ENCODE data around the gene NAA50. TPM values are rescaled to one million over a fixed set of nuclear protein-coding genes. Genes with fewer than 3 reads are reported as not detected.

The NAA50 gene
- total and polyA plus RNA-seq, 2 experiments from 2014 or later = 103 to 260 TPM

DNA sequence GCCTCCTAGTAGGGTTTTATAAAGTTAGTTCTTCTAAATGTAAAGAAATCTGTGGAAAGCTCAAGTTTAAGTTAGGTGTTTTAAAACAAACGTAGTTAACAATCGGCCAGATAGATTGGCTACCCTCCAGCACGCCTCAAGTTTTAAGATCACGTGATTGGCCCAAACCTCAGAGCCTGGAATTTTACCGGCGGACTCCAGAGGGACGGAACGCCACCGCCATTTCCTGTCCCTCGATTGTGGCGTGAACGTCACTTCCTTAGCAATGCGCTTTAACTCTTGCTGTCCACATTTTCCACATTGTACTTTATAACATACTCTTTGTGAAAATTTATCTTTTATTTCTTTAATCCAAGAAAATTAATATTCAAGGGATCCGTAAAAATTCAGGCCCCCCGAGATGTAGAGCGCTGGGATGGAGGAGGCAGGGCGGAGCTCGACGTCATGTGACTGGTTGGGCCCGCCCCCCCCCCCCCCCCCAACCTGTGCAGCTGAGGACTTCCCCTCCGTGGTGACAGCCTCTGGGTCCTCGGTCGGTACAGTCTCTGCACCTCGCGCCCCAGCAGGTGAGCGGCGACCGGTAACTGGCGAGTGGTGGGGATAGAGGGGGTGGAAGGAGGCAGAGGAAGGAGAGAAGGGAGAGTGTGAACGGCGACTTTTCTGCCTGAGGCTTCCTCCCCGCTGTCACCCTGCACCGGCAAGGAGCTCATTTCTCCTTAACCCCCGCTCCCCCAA lies 666 bp upstream of the NAA50 start, which contains the start of gene ATP6V1A:
Gene ATP6V1A, plus strand, starts transcription at position 488 of the 735 bp plus-strand sequence. CDS start 31,719 bp downstream, outside the sequence.
- peak; percentile 98 for DNase-seq (ENCODE audit: low spot score)
- H3K4me3 Mint-ChIP-seq = peak within 1 kb of the TSS; percentile 100
- Histone ChIP-seq H3K4me2 (peak within 1 kb of the TSS; percentile 81), H3K36me3 (ENCODE audit: insufficient read depth) (no peaks in the 10 kb centered on the region), H3K4me1 (ENCODE audit: insufficient read depth) (peaks cover 23% of the 10 kb centered on the region), H4K20me1 (replicated peaks; ENCODE audit: insufficient read depth) (peaks cover 26% of the 10 kb centered on the region), H3K9me2 (ENCODE audit: insufficient read depth) (no peaks in the 10 kb centered on the region), H3K4me3 (peak within 1 kb of the TSS; percentile 80), H3K79me2 (replicated peaks; ENCODE audit: insufficient read depth) (peaks cover 81% of the 10 kb centered on the region), H3K27ac (ENCODE audit: low read depth) (peak within 1 kb of the TSS; percentile 100), H2AFZ (peak within 1 kb of the TSS; percentile 4; the same call in 1 of the 2 replicates), H3K27me3 (ENCODE audit: insufficient read depth) (no peaks in the 10 kb centered on the region), H3F3A (replicated peaks; ENCODE audit: low read depth) (no peaks in the 10 kb centered on the region)
- no peak for TF ChIP-seq ZNF114 (CRISPR knock-in tag; IDR thresholded peaks at IDR 0.05)
- peak; percentile 82 for TF ChIP-seq POLR2AphosphoS5 (IDR thresholded peaks at IDR 0.05; ENCODE audit: low read depth)
- peak; percentile 89 for TF ChIP-seq CREB1 (CRISPR knock-in tag; IDR thresholded peaks at IDR 0.05; ENCODE audit: low read depth)
- no peak for TF ChIP-seq JUNB (IDR thresholded peaks at IDR 0.05; ENCODE audit: unreplicated experiment)
- TF ChIP-seq NANOG (IDR thresholded peaks at IDR 0.05; ENCODE audit: borderline replicate concordance) = no peak
- TF ChIP-seq ZNF331 (CRISPR knock-in tag; IDR thresholded peaks at IDR 0.05; ENCODE audit: low read depth) = no peak
- TF ChIP-seq, protein P1, sequence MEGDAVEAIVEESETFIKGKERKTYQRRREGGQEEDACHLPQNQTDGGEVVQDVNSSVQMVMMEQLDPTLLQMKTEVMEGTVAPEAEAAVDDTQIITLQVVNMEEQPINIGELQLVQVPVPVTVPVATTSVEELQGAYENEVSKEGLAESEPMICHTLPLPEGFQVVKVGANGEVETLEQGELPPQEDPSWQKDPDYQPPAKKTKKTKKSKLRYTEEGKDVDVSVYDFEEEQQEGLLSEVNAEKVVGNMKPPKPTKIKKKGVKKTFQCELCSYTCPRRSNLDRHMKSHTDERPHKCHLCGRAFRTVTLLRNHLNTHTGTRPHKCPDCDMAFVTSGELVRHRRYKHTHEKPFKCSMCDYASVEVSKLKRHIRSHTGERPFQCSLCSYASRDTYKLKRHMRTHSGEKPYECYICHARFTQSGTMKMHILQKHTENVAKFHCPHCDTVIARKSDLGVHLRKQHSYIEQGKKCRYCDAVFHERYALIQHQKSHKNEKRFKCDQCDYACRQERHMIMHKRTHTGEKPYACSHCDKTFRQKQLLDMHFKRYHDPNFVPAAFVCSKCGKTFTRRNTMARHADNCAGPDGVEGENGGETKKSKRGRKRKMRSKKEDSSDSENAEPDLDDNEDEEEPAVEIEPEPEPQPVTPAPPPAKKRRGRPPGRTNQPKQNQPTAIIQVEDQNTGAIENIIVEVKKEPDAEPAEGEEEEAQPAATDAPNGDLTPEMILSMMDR (conservative IDR thresholded peaks at IDR 0.05; ENCODE audit: low read depth in 2 of 2) = no peak
- no peak for TF ChIP-seq EZH2phosphoT487 (IDR thresholded peaks at IDR 0.05; ENCODE audit: unreplicated experiment)
- TF ChIP-seq, protein P2, sequence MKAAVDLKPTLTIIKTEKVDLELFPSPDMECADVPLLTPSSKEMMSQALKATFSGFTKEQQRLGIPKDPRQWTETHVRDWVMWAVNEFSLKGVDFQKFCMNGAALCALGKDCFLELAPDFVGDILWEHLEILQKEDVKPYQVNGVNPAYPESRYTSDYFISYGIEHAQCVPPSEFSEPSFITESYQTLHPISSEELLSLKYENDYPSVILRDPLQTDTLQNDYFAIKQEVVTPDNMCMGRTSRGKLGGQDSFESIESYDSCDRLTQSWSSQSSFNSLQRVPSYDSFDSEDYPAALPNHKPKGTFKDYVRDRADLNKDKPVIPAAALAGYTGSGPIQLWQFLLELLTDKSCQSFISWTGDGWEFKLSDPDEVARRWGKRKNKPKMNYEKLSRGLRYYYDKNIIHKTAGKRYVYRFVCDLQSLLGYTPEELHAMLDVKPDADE (IDR thresholded peaks at IDR 0.05) = no peak
- TF ChIP-seq, protein P3, sequence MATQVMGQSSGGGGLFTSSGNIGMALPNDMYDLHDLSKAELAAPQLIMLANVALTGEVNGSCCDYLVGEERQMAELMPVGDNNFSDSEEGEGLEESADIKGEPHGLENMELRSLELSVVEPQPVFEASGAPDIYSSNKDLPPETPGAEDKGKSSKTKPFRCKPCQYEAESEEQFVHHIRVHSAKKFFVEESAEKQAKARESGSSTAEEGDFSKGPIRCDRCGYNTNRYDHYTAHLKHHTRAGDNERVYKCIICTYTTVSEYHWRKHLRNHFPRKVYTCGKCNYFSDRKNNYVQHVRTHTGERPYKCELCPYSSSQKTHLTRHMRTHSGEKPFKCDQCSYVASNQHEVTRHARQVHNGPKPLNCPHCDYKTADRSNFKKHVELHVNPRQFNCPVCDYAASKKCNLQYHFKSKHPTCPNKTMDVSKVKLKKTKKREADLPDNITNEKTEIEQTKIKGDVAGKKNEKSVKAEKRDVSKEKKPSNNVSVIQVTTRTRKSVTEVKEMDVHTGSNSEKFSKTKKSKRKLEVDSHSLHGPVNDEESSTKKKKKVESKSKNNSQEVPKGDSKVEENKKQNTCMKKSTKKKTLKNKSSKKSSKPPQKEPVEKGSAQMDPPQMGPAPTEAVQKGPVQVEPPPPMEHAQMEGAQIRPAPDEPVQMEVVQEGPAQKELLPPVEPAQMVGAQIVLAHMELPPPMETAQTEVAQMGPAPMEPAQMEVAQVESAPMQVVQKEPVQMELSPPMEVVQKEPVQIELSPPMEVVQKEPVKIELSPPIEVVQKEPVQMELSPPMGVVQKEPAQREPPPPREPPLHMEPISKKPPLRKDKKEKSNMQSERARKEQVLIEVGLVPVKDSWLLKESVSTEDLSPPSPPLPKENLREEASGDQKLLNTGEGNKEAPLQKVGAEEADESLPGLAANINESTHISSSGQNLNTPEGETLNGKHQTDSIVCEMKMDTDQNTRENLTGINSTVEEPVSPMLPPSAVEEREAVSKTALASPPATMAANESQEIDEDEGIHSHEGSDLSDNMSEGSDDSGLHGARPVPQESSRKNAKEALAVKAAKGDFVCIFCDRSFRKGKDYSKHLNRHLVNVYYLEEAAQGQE (IDR thresholded peaks at IDR 0.05; ENCODE audit: unreplicated experiment) = no peak
- no peak for TF ChIP-seq STAT1 (IDR thresholded peaks at IDR 0.05; ENCODE audit: unreplicated experiment)
- no peak for TF ChIP-seq EZH2 (IDR thresholded peaks at IDR 0.05; ENCODE audit: low read depth, unreplicated experiment)
- TF ChIP-seq, protein P4, sequence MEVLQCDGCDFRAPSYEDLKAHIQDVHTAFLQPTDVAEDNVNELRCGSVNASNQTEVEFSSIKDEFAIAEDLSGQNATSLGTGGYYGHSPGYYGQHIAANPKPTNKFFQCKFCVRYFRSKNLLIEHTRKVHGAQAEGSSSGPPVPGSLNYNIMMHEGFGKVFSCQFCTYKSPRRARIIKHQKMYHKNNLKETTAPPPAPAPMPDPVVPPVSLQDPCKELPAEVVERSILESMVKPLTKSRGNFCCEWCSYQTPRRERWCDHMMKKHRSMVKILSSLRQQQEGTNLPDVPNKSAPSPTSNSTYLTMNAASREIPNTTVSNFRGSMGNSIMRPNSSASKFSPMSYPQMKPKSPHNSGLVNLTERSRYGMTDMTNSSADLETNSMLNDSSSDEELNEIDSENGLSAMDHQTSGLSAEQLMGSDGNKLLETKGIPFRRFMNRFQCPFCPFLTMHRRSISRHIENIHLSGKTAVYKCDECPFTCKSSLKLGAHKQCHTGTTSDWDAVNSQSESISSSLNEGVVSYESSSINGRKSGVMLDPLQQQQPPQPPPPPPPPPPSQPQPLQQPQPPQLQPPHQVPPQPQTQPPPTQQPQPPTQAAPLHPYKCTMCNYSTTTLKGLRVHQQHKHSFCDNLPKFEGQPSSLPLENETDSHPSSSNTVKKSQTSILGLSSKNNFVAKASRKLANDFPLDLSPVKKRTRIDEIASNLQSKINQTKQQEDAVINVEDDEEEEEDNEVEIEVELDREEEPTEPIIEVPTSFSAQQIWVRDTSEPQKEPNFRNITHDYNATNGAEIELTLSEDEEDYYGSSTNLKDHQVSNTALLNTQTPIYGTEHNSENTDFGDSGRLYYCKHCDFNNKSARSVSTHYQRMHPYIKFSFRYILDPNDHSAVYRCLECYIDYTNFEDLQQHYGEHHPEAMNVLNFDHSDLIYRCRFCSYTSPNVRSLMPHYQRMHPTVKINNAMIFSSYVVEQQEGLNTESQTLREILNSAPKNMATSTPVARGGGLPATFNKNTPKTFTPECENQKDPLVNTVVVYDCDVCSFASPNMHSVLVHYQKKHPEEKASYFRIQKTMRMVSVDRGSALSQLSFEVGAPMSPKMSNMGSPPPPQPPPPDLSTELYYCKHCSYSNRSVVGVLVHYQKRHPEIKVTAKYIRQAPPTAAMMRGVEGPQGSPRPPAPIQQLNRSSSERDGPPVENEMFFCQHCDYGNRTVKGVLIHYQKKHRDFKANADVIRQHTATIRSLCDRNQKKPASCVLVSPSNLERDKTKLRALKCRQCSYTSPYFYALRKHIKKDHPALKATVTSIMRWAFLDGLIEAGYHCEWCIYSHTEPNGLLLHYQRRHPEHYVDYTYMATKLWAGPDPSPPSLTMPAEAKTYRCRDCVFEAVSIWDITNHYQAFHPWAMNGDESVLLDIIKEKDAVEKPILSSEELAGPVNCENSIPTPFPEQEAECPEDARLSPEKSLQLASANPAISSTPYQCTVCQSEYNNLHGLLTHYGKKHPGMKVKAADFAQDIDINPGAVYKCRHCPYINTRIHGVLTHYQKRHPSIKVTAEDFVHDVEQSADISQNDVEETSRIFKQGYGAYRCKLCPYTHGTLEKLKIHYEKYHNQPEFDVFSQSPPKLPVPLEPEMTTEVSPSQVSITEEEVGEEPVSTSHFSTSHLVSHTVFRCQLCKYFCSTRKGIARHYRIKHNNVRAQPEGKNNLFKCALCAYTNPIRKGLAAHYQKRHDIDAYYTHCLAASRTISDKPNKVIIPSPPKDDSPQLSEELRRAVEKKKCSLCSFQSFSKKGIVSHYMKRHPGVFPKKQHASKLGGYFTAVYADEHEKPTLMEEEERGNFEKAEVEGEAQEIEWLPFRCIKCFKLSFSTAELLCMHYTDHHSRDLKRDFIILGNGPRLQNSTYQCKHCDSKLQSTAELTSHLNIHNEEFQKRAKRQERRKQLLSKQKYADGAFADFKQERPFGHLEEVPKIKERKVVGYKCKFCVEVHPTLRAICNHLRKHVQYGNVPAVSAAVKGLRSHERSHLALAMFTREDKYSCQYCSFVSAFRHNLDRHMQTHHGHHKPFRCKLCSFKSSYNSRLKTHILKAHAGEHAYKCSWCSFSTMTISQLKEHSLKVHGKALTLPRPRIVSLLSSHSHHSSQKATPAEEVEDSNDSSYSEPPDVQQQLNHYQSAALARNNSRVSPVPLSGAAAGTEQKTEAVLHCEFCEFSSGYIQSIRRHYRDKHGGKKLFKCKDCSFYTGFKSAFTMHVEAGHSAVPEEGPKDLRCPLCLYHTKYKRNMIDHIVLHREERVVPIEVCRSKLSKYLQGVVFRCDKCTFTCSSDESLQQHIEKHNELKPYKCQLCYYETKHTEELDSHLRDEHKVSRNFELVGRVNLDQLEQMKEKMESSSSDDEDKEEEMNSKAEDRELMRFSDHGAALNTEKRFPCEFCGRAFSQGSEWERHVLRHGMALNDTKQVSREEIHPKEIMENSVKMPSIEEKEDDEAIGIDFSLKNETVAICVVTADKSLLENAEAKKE (CRISPR knock-in tag; IDR thresholded peaks at IDR 0.05) = no peak
- peaks cover 14% of the 10 kb centered on the region for H3K36me3 Mint-ChIP-seq (ENCODE audit: low read depth)
- H3K27ac Mint-ChIP-seq = peak within 1 kb of the TSS; percentile 100
- peak; percentile 57 for ATAC-seq
- H3K27me3 Mint-ChIP-seq (ENCODE audit: insufficient read depth, low read depth, poor library complexity) = peaks cover 18% of the 10 kb centered on the region
- peaks cover 36% of the 10 kb centered on the region for H3K4me1 Mint-ChIP-seq
- H3K9me3 Mint-ChIP-seq = peaks cover 2% of the 10 kb centered on the region; the same call in 2 of the 3 replicates

Data from GM23338 (cell line).